RWPE2 (cell line): ENCODE measurements around the gene MPO.
A peak's percentile ranks its signal among the peaks of the same experiment; 100 is the strongest.

Source experiments
- ATAC-seq: fragments of 200-7000 bp; cut with Tn5 transposase; 3 replicates; pipeline ENCODE4 v1.9.1; 2021; ENCODE audit warnings: low read depth
- DNase-seq: peaks from one replicate; pipeline ENCODE4 v3.0.0-alpha.2; 2020; ENCODE audit warnings: low spot score
- H3K27ac ChIP-seq: fragments of 450-650 bp; 2 replicates; pipeline ENCODE4 v1.5.1; 2017; ENCODE audit warnings: mild to moderate bottlenecking; ENCODE audit not compliant: poor library complexity, severe bottlenecking
- H3K27me3 ChIP-seq: fragments of 250-450 bp; sonication (Bioruptor Pico); 2 replicates; pipeline ENCODE4 v1.5.1; 2021; ENCODE audit warnings: mild to moderate bottlenecking, moderate library complexity; ENCODE audit not compliant: insufficient read depth, poor library complexity, severe bottlenecking
- H3K36me3 ChIP-seq: fragments of 250-450 bp; sonication (Bioruptor Pico); 2 replicates; pipeline ENCODE4 v1.5.1; 2020; ENCODE audit warnings: low read depth, mild to moderate bottlenecking, moderate library complexity
- H3K4me1 ChIP-seq: fragments of 250-450 bp; sonication (Bioruptor Pico); 2 replicates; pipeline ENCODE4 v1.5.1; 2021; ENCODE audit warnings: mild to moderate bottlenecking, moderate library complexity; ENCODE audit not compliant: insufficient read depth, poor library complexity, severe bottlenecking
- H3K4me3 ChIP-seq: fragments of 250-450 bp; sonication (Bioruptor Pico); 2 replicates; pipeline ENCODE4 v1.5.1; 2021; ENCODE audit warnings: mild to moderate bottlenecking, moderate library complexity; ENCODE audit not compliant: severe bottlenecking
- H3K9me3 ChIP-seq: fragments of 250-450 bp; sonication (Bioruptor Pico); 2 replicates; pipeline ENCODE4 v1.5.1; 2021; ENCODE audit warnings: mild to moderate bottlenecking, moderate library complexity; ENCODE audit not compliant: severe bottlenecking
- CTCF ChIP-seq: fragments of 450-650 bp; IDR thresholded peaks from one replicate; pipeline ENCODE4 v1.5.1; 2017; ENCODE audit warnings: mild to moderate bottlenecking, moderate library complexity; ENCODE audit not compliant: poor library complexity, severe bottlenecking

MPO gene

DNA sequence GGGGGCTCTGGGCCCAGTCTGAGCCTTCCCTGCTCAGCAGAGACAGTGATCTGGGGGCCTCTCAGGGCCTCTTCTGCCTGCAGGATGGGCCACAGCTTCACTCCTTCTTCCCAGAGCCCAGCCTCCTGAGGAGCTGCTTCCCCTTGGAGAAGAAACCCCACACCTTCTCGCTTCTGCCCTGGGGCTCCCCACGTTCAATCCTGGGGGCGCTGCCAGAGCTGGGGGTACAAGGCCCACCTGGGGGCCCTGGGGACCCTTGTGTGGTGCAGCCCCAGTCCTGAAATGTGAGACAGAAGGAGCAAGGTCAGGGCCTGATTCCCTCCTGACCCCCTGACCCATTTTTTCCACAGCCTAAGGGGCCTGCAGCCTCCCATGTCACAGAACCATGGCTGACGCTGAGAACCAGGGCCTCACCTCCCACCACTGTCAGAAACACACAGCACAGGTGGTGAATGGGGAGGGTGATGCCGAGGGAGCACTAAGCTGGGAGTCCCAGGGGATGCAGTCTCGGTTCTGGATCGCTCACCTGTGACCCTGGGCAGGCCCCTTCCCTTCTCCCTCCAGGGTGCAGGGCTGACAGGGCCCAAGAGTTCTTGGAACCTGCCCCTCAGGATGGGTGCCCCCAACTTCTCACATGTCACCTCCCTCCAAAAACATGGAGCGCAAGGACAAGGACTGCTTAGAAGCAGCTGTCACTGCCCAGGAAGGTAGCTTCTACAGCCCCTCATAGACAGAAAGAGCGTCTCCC, 21.6 kb upstream of the MPO start:
- Histone ChIP-seq H3K4me1 (no peaks in the 10 kb centered on the region), H3K27me3 (peaks cover 3% of the 10 kb centered on the region), H3K27ac (no peak overlapping the region), H3K36me3 (no peaks in the 10 kb centered on the region), H3K9me3 (no peaks in the 10 kb centered on the region), H3K4me3 (no peak overlapping the region)
- DNase-seq (no peak), ATAC-seq (no peak)
- TF ChIP-seq CTCF = no peak

- H3K36me3 ChIP-seq = no peaks in the 10 kb centered on the region
- no peaks in the 10 kb centered on the region for H3K9me3 ChIP-seq
- no peak overlapping the region for H3K27ac ChIP-seq
- no peak overlapping the region for H3K4me3 ChIP-seq
- no peaks in the 10 kb centered on the region for H3K4me1 ChIP-seq
- ATAC-seq (no peak), DNase-seq (peak; percentile 34)
- H3K27me3 ChIP-seq = peaks cover 3% of the 10 kb centered on the region
- TF ChIP-seq CTCF = no peak
These were observed 20.9 kb upstream of the MPO start for GRCh38 chr17:58301504-58302150.

DNA sequence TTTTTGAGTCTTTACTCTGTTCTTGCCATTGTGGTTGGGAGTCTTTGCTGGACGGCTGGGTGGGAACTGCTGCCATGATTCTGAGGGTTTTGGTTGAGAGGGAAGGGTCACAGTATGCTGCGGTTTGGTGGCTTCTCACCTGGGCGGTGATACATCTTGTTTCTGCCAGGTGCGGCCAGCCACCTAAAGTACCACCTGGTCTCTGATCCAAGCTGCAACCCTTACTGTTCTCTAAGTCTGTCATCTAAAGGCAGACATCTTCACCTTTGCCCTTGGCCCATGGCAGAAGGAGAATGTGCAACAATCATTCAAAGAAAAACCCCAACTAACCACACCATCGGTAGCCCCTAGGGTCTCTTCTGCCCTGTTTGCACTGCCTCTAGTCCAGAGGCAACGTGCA, 19.6 kb upstream of the MPO start:
- no peak for TF ChIP-seq CTCF
- Histone ChIP-seq H3K4me1 (no peaks in the 10 kb centered on the region), H3K4me3 (no peak overlapping the region), H3K9me3 (no peaks in the 10 kb centered on the region), H3K27me3 (peaks cover 3% of the 10 kb centered on the region), H3K36me3 (no peaks in the 10 kb centered on the region), H3K27ac (no peak overlapping the region)
- ATAC-seq = no peak
- peak; percentile 13 for DNase-seq

- H3K4me1 ChIP-seq = peaks cover 11% of the 10 kb centered on the region
- no peak for TF ChIP-seq CTCF
- H3K4me3 ChIP-seq = no peak overlapping the region
- no peak for ATAC-seq
- no peak overlapping the region for H3K27ac ChIP-seq
- H3K36me3 ChIP-seq = no peaks in the 10 kb centered on the region
- DNase-seq = no peak
- peaks cover 8% of the 10 kb centered on the region for H3K27me3 ChIP-seq
- peaks cover 3% of the 10 kb centered on the region for H3K9me3 ChIP-seq
These were observed 13.3 kb upstream of the MPO start for GRCh38 chr17:58294034-58294433.

GRCh38 chr17:58291246-58291645, 10.5 kb upstream of the MPO start:
- Histone ChIP-seq H3K27me3 (peaks cover 8% of the 10 kb centered on the region), H3K36me3 (no peaks in the 10 kb centered on the region), H3K27ac (no peak overlapping the region), H3K4me1 (peaks cover 11% of the 10 kb centered on the region), H3K4me3 (no peak overlapping the region), H3K9me3 (peaks cover 3% of the 10 kb centered on the region)
- DNase-seq (no peak), ATAC-seq (no peak)
- TF ChIP-seq CTCF = no peak
